Breast epithelium (tissue), 4 donors: ENCODE results near the gene EGFLAM. TPM values are rescaled to one million over a fixed set of nuclear protein-coding genes. Genes with fewer than 3 reads are reported as not detected.

Experiments
- DNase-seq, 2 donors: peaks; one replicate each; pipeline ENCODE4 v3.0.0-alpha.2; 2019; ENCODE audit warnings: low spot score in 2 of 2
- H3K27ac ChIP-seq, 2 donors: fragments of 200-600 bp; sonication (generic) in 1 of 2; one replicate each; pipeline ENCODE4 v1.5.1; 2016 to 2019; ENCODE audit warnings: mild to moderate bottlenecking in 1 of 2
- H3K27me3 ChIP-seq, 2 donors: fragments of 200-600 bp; sonication (generic) in 1 of 2; one replicate each; pipeline versions ENCODE4 v1.5.1 to v1.6.0; 2017 to 2019; ENCODE audit warnings: control low read depth in 1 of 2, mild to moderate bottlenecking in 1 of 2
- H3K36me3 ChIP-seq: fragments of 200-600 bp; one replicate; pipeline ENCODE4 v1.5.1; 2019
- H3K4me1 ChIP-seq, 2 donors: fragments of 200-600 bp; sonication (generic); one replicate each; pipeline ENCODE4 v1.5.1; 2016 to 2019; ENCODE audit warnings: control low read depth in 1 of 2
- H3K4me3 ChIP-seq, 3 donors: fragments of 200-600 bp; sonication (generic); 1 replicate in 2 of 3; 2 replicates in 1 of 3; pipeline ENCODE4 v1.5.1; 2016 to 2019; ENCODE audit warnings: mild to moderate bottlenecking in 3 of 3, moderate library complexity in 2 of 3
- H3K9me3 ChIP-seq, 2 donors: fragments of 200-600 bp; sonication (generic) in 1 of 2; one replicate each; pipeline ENCODE4 v1.5.1; 2016 to 2019; ENCODE audit warnings: control low read depth in 1 of 2
- POLR2A ChIP-seq: fragments of 450-650 bp; IDR thresholded peaks from one replicate; pipeline ENCODE4 v1.6.1; 2016; ENCODE audit warnings: antibody characterized with exemption, mild to moderate bottlenecking, moderate library complexity
- POLR2AphosphoS5 ChIP-seq, 3 donors: sonication (generic); formaldehyde crosslinking; IDR thresholded peaks; one replicate each; pipeline ENCODE4 v1.6.1; 2017; ENCODE audit warnings: antibody characterized with exemption in 3 of 3
- intact Hi-C: fragments of 100-400 bp; cut with DNase I; formaldehyde crosslinking; loops from one replicate; pipeline ENCODE4 v1.15.1; 2023; ENCODE audit warnings: low total_unique reads
- total RNA-seq, 3 donors: library from RNA; depleted of rRNA; stranded (reverse); fragments of >200 nt; gene quantifications; one replicate each; pipeline ENCODE4 v1.1.0, GENCODE V29; 2016
- TF ChIP-seq, protein P1 (sequence below), 3 donors: fragments of 450-650 bp; IDR thresholded peaks; one replicate each; pipeline ENCODE4 v1.5.1; 2016 to 2017; ENCODE audit warnings: antibody characterized with exemption in 3 of 3, mild to moderate bottlenecking in 3 of 3, moderate library complexity in 3 of 3

The EGFLAM gene
- total RNA-seq, 3 donors from 2014 or later = 19.5 to 31.5 (median 30.5) TPM

DNA sequence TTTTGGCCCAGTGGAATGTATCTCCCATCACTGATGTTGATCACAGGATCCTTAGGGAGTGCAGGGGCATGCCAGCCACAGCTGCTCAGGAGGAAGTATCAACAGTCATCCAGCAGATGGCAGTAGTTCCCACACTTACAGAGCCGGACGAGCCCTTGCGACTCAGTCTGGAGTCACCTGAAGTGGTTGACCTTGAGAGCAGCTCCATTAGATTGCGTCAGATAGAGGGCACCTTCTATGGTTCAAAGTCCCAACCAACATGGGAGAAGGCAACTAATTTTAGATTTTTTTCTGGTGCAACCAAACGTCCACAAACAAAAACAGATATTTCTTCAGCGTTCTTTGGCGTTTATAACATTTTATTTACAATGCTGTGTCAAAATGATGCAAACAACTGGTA, 124.5 kb downstream of the EGFLAM start:
- no peak overlapping the region for H3K27ac ChIP-seq
- H3K4me3 ChIP-seq = no peak overlapping the region
- TF ChIP-seq POLR2A = no peak
- TF ChIP-seq, protein P1, sequence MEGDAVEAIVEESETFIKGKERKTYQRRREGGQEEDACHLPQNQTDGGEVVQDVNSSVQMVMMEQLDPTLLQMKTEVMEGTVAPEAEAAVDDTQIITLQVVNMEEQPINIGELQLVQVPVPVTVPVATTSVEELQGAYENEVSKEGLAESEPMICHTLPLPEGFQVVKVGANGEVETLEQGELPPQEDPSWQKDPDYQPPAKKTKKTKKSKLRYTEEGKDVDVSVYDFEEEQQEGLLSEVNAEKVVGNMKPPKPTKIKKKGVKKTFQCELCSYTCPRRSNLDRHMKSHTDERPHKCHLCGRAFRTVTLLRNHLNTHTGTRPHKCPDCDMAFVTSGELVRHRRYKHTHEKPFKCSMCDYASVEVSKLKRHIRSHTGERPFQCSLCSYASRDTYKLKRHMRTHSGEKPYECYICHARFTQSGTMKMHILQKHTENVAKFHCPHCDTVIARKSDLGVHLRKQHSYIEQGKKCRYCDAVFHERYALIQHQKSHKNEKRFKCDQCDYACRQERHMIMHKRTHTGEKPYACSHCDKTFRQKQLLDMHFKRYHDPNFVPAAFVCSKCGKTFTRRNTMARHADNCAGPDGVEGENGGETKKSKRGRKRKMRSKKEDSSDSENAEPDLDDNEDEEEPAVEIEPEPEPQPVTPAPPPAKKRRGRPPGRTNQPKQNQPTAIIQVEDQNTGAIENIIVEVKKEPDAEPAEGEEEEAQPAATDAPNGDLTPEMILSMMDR (IDR thresholded peaks at IDR 0.05) = peak; percentile 36 to 70 (median 58)
- no peak for TF ChIP-seq POLR2AphosphoS5 (IDR thresholded peaks at IDR 0.05)
- no peaks in the 10 kb centered on the region for H3K27me3 ChIP-seq
- no peaks in the 10 kb centered on the region for H3K4me1 ChIP-seq
- H3K36me3 ChIP-seq = no peaks in the 10 kb centered on the region
- intact Hi-C loops = no loop called here
- peak; percentile 22 to 55 for DNase-seq
- H3K9me3 ChIP-seq = no peaks in the 10 kb centered on the region

DNA sequence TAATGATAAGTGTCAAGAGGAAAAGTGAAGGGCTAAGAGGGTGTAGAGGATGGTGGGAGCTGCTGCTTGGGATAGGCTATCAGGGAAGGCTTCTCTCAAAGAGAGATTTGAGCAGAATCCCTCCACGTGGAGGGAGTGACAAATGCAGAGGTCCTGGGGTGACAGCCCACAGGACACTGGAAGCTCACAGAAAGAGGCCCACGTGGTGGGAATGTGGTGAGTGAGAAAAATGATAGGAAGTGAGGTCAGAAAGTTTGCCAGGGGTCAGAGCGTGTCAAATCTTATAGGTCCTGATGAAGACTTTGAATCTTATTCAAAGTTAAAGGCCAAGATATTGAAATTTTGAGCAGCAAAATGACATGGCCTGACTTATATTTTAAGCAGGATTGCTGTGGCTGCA, 125.3 kb downstream of the EGFLAM start:
- no peaks in the 10 kb centered on the region for H3K4me1 ChIP-seq
- H3K27ac ChIP-seq = no peak overlapping the region
- no peaks in the 10 kb centered on the region for H3K27me3 ChIP-seq
- no peak overlapping the region for H3K4me3 ChIP-seq
- H3K9me3 ChIP-seq = no peaks in the 10 kb centered on the region
- intact Hi-C loops = no loop called here
- no peaks in the 10 kb centered on the region for H3K36me3 ChIP-seq
- DNase-seq = no peak
- TF ChIP-seq POLR2A (no peak), POLR2AphosphoS5 (IDR thresholded peaks at IDR 0.05) (no peak)
- TF ChIP-seq, protein P1 (IDR thresholded peaks at IDR 0.05) = no peak

DNA sequence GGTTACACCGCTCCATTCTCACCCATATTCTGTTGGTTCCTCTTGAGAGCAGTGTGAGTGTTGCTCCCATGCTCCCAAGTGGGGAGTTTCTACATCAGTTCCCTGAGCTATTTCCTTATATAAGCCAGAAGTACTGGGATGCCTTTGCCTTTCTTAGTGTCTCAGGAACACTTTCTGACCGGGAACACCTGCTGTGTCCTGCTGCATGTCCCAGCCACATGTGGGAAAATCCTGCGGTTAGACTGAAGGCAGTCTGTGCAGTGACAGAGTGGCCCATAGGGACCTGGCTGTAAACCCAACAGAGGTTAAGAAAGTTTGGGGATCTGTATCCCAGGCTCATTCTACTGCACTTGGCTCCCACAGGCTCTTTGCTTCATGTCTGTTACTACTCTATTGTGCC, 126.0 kb downstream of the EGFLAM start:
- no peak for DNase-seq
- intact Hi-C loops = no loop called here
- no peak overlapping the region for H3K27ac ChIP-seq
- H3K27me3 ChIP-seq = no peaks in the 10 kb centered on the region
- H3K36me3 ChIP-seq = no peaks in the 10 kb centered on the region
- TF ChIP-seq, protein P1 (IDR thresholded peaks at IDR 0.05) = no peak
- no peak for TF ChIP-seq POLR2AphosphoS5 (IDR thresholded peaks at IDR 0.05)
- TF ChIP-seq POLR2A = no peak
- no peak overlapping the region for H3K4me3 ChIP-seq
- no peaks in the 10 kb centered on the region for H3K4me1 ChIP-seq
- H3K9me3 ChIP-seq = no peaks in the 10 kb centered on the region

DNA sequence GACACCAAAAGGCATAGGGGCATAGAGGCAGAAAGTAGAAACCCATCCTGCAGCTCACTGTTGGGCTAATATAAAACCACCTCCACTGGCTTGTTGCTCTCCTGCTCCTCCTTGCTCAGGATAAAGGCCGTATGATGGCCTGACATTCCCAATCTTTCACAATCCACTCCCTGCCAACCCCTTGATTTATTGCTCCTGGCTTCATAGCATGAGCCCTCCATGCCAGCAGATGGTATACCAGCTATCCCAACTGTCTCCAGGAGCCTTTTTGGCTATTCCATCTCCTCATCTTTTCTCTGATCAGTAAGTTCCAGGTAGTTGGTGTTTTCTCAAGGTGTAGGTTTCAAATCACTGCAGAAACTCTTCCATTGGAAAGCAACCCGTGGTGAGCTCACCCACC, 128.8 kb downstream of the EGFLAM start:
- Histone ChIP-seq H3K4me1 (no peaks in the 10 kb centered on the region), H3K27ac (no peak overlapping the region), H3K9me3 (no peaks in the 10 kb centered on the region), H3K36me3 (no peaks in the 10 kb centered on the region), H3K27me3 (no peaks in the 10 kb centered on the region), H3K4me3 (no peak overlapping the region)
- intact Hi-C loops = no loop called here
- TF ChIP-seq, protein P1 (IDR thresholded peaks at IDR 0.05) = no peak
- no peak for TF ChIP-seq POLR2A
- no peak for TF ChIP-seq POLR2AphosphoS5 (IDR thresholded peaks at IDR 0.05)
- DNase-seq = no peak

DNA sequence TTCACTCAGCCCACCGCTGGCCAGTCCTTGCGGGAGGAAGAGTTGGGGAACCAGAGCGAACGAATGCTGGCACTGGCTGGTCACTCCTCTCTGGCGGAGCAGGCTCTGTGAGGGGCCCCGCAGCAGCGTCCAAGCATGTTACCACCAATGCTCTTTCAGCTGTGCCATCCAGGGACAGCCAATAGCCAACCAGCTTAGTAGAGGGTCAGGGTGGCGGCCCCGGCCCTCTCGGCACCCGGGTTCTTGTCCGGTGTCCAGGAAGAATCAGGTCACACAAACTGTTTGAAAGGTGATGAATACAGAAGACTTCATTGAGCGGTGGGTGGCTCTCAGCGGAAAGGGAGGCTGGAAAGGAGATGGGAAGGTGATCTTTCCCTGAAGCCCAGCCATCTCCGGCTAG, 135.3 kb downstream of the EGFLAM start:
- intact Hi-C loops = no loop called here
- no peaks in the 10 kb centered on the region for H3K9me3 ChIP-seq
- no peak overlapping the region for H3K27ac ChIP-seq
- H3K36me3 ChIP-seq = no peaks in the 10 kb centered on the region
- no peaks in the 10 kb centered on the region for H3K4me1 ChIP-seq
- H3K4me3 ChIP-seq = no peak overlapping the region
- no peaks in the 10 kb centered on the region for H3K27me3 ChIP-seq
- DNase-seq = no peak
- TF ChIP-seq, protein P1 (IDR thresholded peaks at IDR 0.05) = no peak
- TF ChIP-seq POLR2A = no peak
- TF ChIP-seq POLR2AphosphoS5 (IDR thresholded peaks at IDR 0.05) = no peak
